Thyroid gland (tissue), 4 donors: ENCODE measurements around the gene PANK1. TPM values are rescaled to one million over a fixed set of nuclear protein-coding genes. Genes with fewer than 3 reads are reported as not detected.

Experiments used
- DNase-seq, 2 donors: peaks; one replicate each; pipeline ENCODE4 v3.0.0-alpha.2; 2019
- H3K27ac ChIP-seq, 3 donors: fragments of 200-600 bp; sonication (generic); 1 replicate in 2 of 3; 2 replicates in 1 of 3; pipeline ENCODE4 v1.5.1; 2016 to 2019; ENCODE audit warnings: mild to moderate bottlenecking in 1 of 3, moderate library complexity in 1 of 3
- H3K27me3 ChIP-seq: fragments of 200-600 bp; sonication (generic); one replicate; pipeline ENCODE4 v1.5.1; 2019
- H3K36me3 ChIP-seq, 2 donors: fragments of 200-600 bp; sonication (generic); one replicate each; pipeline ENCODE4 v1.5.1; 2016 to 2019
- H3K4me1 ChIP-seq, 2 donors: fragments of 200-600 bp; sonication (generic); one replicate each; pipeline ENCODE4 v1.5.1; 2017 to 2019
- H3K4me3 ChIP-seq, 3 donors: fragments of 200-600 bp; sonication (generic); replicated peaks in 1 of 3; 1 replicate in 2 of 3; 2 replicates in 1 of 3; pipeline ENCODE4 v1.5.1; 2016; ENCODE audit warnings: mild to moderate bottlenecking in 1 of 3
- H3K9me3 ChIP-seq: fragments of 200-600 bp; sonication (generic); one replicate; pipeline ENCODE4 v1.5.1; 2017
- POLR2A ChIP-seq, 2 donors: fragments of 450-650 bp; IDR thresholded peaks; one replicate each; pipeline ENCODE4 v1.6.1; 2017; ENCODE audit warnings: antibody characterized with exemption in 2 of 2, mild to moderate bottlenecking in 2 of 2, moderate library complexity in 1 of 2
- WGBS, 2 donors: methylation state at CpG; one replicate each; pipeline ENCODE4 v1.1.5; 2017; 5-methylcytosine and 5-hydroxymethylcytosine counted together
- intact Hi-C: fragments of 100-400 bp; cut with DNase I; formaldehyde crosslinking; loops from one replicate; pipeline ENCODE4 v1.15.1; 2023
- total RNA-seq, 4 donors: library from RNA; depleted of rRNA; stranded (reverse); fragments of >200 nt; gene quantifications; one replicate each; pipeline ENCODE4 v1.2.3, GENCODE V29; 2016
- TF ChIP-seq, protein P1 (sequence below), 6 experiments: fragments of 200-600 bp in 3 of 6; fragments of 450-650 bp in 3 of 6; sonication (generic) in 3 of 6; IDR thresholded peaks; one replicate each; pipeline ENCODE4 v1.5.1; 2016 to 2019; ENCODE audit warnings: antibody characterized with exemption in 6 of 6, mild to moderate bottlenecking in 2 of 6, inconsistent platforms in 1 of 6, moderate library complexity in 1 of 6

The PANK1 gene
- total RNA-seq, 4 donors from 2014 or later = 20.6 to 40.6 (median 26.9) TPM

DNA sequence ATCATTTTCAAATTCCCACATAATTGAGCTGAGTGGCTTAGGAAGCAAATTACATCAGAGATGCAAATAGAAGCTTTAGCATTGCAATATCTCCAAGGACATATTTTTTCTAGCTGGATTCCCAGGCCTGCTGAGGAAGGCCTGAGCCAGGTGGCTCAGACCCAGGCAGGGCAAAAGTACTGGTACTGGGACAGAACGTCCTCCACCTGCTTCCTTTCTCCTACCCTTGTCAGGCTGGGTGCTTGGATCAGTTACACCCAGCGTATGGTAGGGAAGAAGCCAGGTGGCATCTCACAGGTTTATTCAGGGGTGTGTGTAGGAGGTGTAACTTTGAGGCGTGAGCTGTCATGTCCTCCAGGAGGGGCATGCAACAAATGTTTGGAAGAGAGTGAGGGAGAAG lies 3.0 kb upstream of the PANK1 start:
- H3K36me3 ChIP-seq = no peaks in the 10 kb centered on the region
- H3K9me3 ChIP-seq = no peaks in the 10 kb centered on the region
- H3K4me3 ChIP-seq = no peak overlapping the region
- no peak overlapping the region for H3K27ac ChIP-seq
- no peaks in the 10 kb centered on the region for H3K27me3 ChIP-seq
- DNase-seq = no peak
- TF ChIP-seq POLR2A (IDR thresholded peaks at IDR 0.05) = no peak
- TF ChIP-seq, protein P1, sequence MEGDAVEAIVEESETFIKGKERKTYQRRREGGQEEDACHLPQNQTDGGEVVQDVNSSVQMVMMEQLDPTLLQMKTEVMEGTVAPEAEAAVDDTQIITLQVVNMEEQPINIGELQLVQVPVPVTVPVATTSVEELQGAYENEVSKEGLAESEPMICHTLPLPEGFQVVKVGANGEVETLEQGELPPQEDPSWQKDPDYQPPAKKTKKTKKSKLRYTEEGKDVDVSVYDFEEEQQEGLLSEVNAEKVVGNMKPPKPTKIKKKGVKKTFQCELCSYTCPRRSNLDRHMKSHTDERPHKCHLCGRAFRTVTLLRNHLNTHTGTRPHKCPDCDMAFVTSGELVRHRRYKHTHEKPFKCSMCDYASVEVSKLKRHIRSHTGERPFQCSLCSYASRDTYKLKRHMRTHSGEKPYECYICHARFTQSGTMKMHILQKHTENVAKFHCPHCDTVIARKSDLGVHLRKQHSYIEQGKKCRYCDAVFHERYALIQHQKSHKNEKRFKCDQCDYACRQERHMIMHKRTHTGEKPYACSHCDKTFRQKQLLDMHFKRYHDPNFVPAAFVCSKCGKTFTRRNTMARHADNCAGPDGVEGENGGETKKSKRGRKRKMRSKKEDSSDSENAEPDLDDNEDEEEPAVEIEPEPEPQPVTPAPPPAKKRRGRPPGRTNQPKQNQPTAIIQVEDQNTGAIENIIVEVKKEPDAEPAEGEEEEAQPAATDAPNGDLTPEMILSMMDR (IDR thresholded peaks at IDR 0.05) = no peak
- peaks cover 13 to 18% of the 10 kb centered on the region in 2 donors for H3K4me1 ChIP-seq
- 88 to 93% methylated on average over 3 of the region's 3 CpGs for WGBS, 2 donors
- intact Hi-C loops = loop anchor here (10.0 kb wide), 1 partner anchor 47 kb away; no protein-coding TSS in a partner anchor

DNA sequence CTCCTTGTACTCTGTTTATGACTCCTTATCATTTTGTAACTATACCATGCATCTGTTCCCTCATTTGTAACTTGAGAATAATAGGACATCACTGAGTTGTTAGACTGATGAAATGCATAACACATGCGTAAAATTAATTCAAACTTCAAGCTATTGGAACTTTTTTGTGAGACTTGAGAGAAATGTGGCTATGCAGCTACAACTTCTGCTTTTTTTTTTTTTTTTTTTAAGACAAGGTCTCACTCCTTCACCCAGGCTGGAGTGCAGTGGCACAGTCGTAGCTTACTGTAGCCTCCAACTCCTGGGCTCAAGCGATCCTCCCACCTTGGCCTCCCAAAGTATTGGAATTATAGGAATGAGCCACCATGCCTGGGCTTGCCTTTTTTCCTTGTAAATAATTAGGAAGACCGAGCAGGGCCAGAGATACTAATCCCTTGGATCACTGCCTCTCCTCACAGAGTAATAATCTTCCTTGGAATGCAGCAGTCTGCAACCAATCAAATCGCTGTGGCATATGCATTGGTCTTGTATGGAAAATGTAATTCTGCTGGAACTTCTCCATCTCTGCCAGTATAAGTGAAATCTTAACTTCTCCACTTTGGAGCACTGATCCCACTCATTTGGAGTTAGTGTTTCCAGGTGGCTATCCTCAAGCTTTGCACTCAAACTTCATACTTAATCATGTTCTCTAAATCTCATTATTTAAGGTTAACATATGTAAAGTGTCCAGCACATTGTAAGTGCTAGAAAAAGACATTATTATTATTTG lies 2.0 kb upstream of the PANK1 start:
- Histone ChIP-seq H3K4me1 (peaks cover 18 to 20% of the 10 kb centered on the region in 2 donors), H3K36me3 (no peaks in the 10 kb centered on the region), H3K27me3 (no peaks in the 10 kb centered on the region), H3K27ac (peak overlapping the region in 1 of 3 donors; percentile 100), H3K9me3 (no peaks in the 10 kb centered on the region), H3K4me3 (no peak overlapping the region)
- DNase-seq = no peak
- intact Hi-C loops = loop anchor here (10.0 kb wide), 1 partner anchor 48 kb away; no protein-coding TSS in a partner anchor
- 86 to 90% methylated on average over 5 of the region's 5 CpGs for WGBS, 2 donors
- TF ChIP-seq, protein P1 (IDR thresholded peaks at IDR 0.05) = no peak
- no peak for TF ChIP-seq POLR2A (IDR thresholded peaks at IDR 0.05)

DNA sequence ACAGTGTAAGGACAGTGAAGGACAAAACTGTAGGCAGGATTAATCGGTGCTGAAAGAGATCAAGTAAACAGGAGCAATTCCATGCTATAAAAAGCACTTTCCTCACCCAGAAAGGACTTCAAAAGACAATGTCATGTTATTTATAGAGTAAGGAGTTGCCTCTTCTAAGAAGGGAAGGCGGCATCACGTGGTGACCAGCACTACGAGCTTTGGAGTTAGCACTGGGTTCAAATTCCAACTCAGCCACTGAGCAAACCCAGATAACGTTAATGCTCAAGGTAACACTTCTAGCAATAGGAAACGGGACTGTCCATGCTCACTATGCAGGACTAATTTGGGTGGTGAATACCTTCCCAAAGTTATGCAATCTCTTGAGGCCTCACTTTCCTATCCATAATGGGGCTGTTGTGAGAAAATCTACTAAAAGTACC lies 715 bp upstream of the PANK1 start:
- no peaks in the 10 kb centered on the region for H3K36me3 ChIP-seq
- peak overlapping the region in 1 of 3 donors; percentile 70 for H3K4me3 ChIP-seq
- DNase-seq = peak; percentile 8 to 19
- no peaks in the 10 kb centered on the region for H3K9me3 ChIP-seq
- 36 to 45% methylated on average over 6 of the region's 6 CpGs for WGBS, 2 donors
- TF ChIP-seq POLR2A (IDR thresholded peaks at IDR 0.05) = no peak
- TF ChIP-seq, protein P1 (IDR thresholded peaks at IDR 0.05) = no peak
- intact Hi-C loops = loop anchor here (10.0 kb wide), 1 partner anchor 49 kb away; no protein-coding TSS in a partner anchor
- H3K4me1 ChIP-seq = peaks cover 18 to 20% of the 10 kb centered on the region in 2 donors
- H3K27me3 ChIP-seq = no peaks in the 10 kb centered on the region
- H3K27ac ChIP-seq = peak overlapping the region; percentile 96 to 100 (median 98)

- Histone ChIP-seq H3K4me1 (peaks cover 18 to 20% of the 10 kb centered on the region in 2 donors), H3K27me3 (no peaks in the 10 kb centered on the region), H3K9me3 (no peaks in the 10 kb centered on the region), H3K27ac (peak overlapping the region; percentile 96 to 100 (median 98)), H3K4me3 (peak overlapping the region; percentile 16 to 70 (median 70)), H3K36me3 (no peaks in the 10 kb centered on the region)
- no peak for TF ChIP-seq POLR2A (IDR thresholded peaks at IDR 0.05)
- TF ChIP-seq, protein P1 (IDR thresholded peaks at IDR 0.05) = no peak
- intact Hi-C loops = loop anchor here (10.0 kb wide), 1 partner anchor 50 kb away; no protein-coding TSS in a partner anchor
- 0% methylated on average over 6 of the region's 35 CpGs; no CpG with 5 or more reads in 1 of the 2 donors for WGBS, 2 donors
- peak in 1 of 2 donors; percentile 51 for DNase-seq
Measured at GRCh38 chr10:89644691-89644966, 413 bp downstream of the PANK1 start.
